ENCODE data around the gene METAP2.

- TF ChIP-seq, protein P1, sequence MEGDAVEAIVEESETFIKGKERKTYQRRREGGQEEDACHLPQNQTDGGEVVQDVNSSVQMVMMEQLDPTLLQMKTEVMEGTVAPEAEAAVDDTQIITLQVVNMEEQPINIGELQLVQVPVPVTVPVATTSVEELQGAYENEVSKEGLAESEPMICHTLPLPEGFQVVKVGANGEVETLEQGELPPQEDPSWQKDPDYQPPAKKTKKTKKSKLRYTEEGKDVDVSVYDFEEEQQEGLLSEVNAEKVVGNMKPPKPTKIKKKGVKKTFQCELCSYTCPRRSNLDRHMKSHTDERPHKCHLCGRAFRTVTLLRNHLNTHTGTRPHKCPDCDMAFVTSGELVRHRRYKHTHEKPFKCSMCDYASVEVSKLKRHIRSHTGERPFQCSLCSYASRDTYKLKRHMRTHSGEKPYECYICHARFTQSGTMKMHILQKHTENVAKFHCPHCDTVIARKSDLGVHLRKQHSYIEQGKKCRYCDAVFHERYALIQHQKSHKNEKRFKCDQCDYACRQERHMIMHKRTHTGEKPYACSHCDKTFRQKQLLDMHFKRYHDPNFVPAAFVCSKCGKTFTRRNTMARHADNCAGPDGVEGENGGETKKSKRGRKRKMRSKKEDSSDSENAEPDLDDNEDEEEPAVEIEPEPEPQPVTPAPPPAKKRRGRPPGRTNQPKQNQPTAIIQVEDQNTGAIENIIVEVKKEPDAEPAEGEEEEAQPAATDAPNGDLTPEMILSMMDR (IDR thresholded peaks at IDR 0.05), result no peak
- TF ChIP-seq POLR2A (IDR thresholded peaks at IDR 0.05), result no peak
Measured at GRCh38 chr12:95528431-95528830, 54.5 kb downstream of the METAP2 start.
